A549 (cell line): ENCODE data around the gene ISM1. TPM values are rescaled to one million over a fixed set of nuclear protein-coding genes. Genes with fewer than 3 reads are reported as not detected.

Source experiments
- ATAC-seq, 2 experiments: fragments of 200-7000 bp in 1 of 2; fragments of >200 bp in 1 of 2; cut with Nextera tagmentation in 1 of 2; cut with Tn5 transposase in 1 of 2; 3 replicates each; pipeline versions ENCODE4 v1.8.0 to v1.9.1; 2018 to 2020; ENCODE audit warnings: mild to moderate bottlenecking in 1 of 2, moderate library complexity in 1 of 2
- CTCF ChIA-PET: fragments of 300-600 bp; sonication (Branson Sonifier 250); formaldehyde crosslinking; extraction: SDS; loops from one replicate; lab custom pipeline; 2021; ENCODE audit warnings: antibody characterized with exemption, inconsistent platforms; lab: Yijun Ruan, JAX
- POLR2A ChIA-PET: fragments of 350-600 bp; formaldehyde crosslinking; extraction: SDS; loops from one replicate; lab custom pipeline; 2021; ENCODE audit warnings: antibody characterized with exemption, inconsistent platforms; lab: Yijun Ruan, JAX
- DNase-seq, 2 experiments: peaks; one replicate each; pipeline versions ENCODE4 v3.0.0 to v3.0.0-alpha.2; 2011 to 2016; ENCODE audit warnings: low read depth in 1 of 2, low spot score in 1 of 2
- FAIRE-seq: peaks from 2 replicates; lab custom pipeline; 2011; peaks lifted over from hg19 to GRCh38; lab: Jason Lieb, UNC
- H3K27ac ChIP-seq, 2 experiments: fragments of >200 bp; sonication (Bioruptor Twin); formaldehyde crosslinking; 3 replicates each; pipeline ENCODE4 v1.5.1; 2016 to 2017
- H3K4me1 ChIP-seq: fragments of >200 bp; sonication (Bioruptor Twin); formaldehyde crosslinking; 3 replicates; pipeline ENCODE4 v1.6.1; 2016
- H3K4me2 ChIP-seq: fragments of >200 bp; sonication (Bioruptor Twin); formaldehyde crosslinking; 3 replicates; pipeline ENCODE4 v1.6.1; 2016
- H3K4me3 ChIP-seq: fragments of >200 bp; sonication (Bioruptor Twin); formaldehyde crosslinking; 3 replicates; pipeline ENCODE4 v1.5.1; 2016
- H3K9me3 ChIP-seq: fragments of >200 bp; sonication (Bioruptor Twin); formaldehyde crosslinking; 3 replicates; pipeline ENCODE4 v1.6.1; 2016
- ATOH8 ChIP-seq: fragments of 250-450 bp; sonication (Bioruptor Pico); IDR thresholded peaks from 2 replicates; pipeline ENCODE4 v1.5.0; 2020; ENCODE audit warnings: low read depth, mild to moderate bottlenecking, moderate library complexity
- EP300 ChIP-seq, 2 experiments: fragments of >200 bp; sonication (Bioruptor Twin); formaldehyde crosslinking; IDR thresholded peaks; 2 replicates in 1 of 2; 3 replicates in 1 of 2; pipeline ENCODE4 v1.6.1; 2016 to 2017
- FOSL2 ChIP-seq, 2 experiments: fragments of 450-650 bp in 1 of 2; fragments of >200 bp in 1 of 2; sonication (Bioruptor Twin) in 1 of 2; formaldehyde crosslinking; IDR thresholded peaks; 2 replicates each; pipeline versions ENCODE4 v1.5.0 to v1.6.1; 2016 to 2020; ENCODE audit warnings: mild to moderate bottlenecking in 1 of 2, moderate library complexity in 1 of 2
- GATA3 ChIP-seq: IDR thresholded peaks from 2 replicates; pipeline ENCODE4 v1.6.1; 2012; ENCODE audit warnings: borderline replicate concordance
- HEYL ChIP-seq: fragments of 250-450 bp; sonication (Bioruptor Pico); IDR thresholded peaks from 2 replicates; pipeline ENCODE4 v1.8.0; 2021; ENCODE audit warnings: mild to moderate bottlenecking, moderate library complexity
- HMGXB4 ChIP-seq: fragments of 250-450 bp; sonication (Bioruptor Pico); IDR thresholded peaks from 2 replicates; pipeline ENCODE4 v1.5.0; 2021; ENCODE audit warnings: mild to moderate bottlenecking, moderate library complexity, borderline replicate concordance
- HOXA7 ChIP-seq: fragments of 250-450 bp; sonication (Bioruptor Pico); IDR thresholded peaks from 2 replicates; pipeline ENCODE4 v1.5.0; 2020; ENCODE audit warnings: mild to moderate bottlenecking, moderate library complexity
- HOXB5 ChIP-seq: fragments of 250-450 bp; sonication (Bioruptor Pico); IDR thresholded peaks from 2 replicates; pipeline ENCODE4 v1.5.0; 2020; ENCODE audit warnings: mild to moderate bottlenecking, moderate library complexity
- JUN ChIP-seq, 2 experiments: fragments of >200 bp; sonication (Bioruptor Twin); formaldehyde crosslinking; IDR thresholded peaks; 2 replicates in 1 of 2; 3 replicates in 1 of 2; pipeline ENCODE4 v1.6.1; 2016 to 2017
- KDM1A ChIP-seq: fragments of 200-600 bp; sonication (generic); IDR thresholded peaks from 2 replicates; pipeline ENCODE4 v1.6.1; 2016; ENCODE audit warnings: low read depth, mild to moderate bottlenecking
- MAX ChIP-seq: IDR thresholded peaks from 2 replicates; pipeline ENCODE4 v1.6.1; 2012
- MAZ ChIP-seq: fragments of 150-350 bp; IDR thresholded peaks from 2 replicates; pipeline ENCODE4 v1.6.1; 2014; ENCODE audit warnings: antibody characterized with exemption, low read depth, low read length, borderline replicate concordance
- NR3C1 ChIP-seq: fragments of >200 bp; sonication (Bioruptor Twin); formaldehyde crosslinking; IDR thresholded peaks from 3 replicates; pipeline ENCODE4 v1.6.1; 2017
- RAD21 ChIP-seq, 2 experiments: fragments of >200 bp in 1 of 2; sonication (Bioruptor Twin) in 1 of 2; formaldehyde crosslinking in 1 of 2; IDR thresholded peaks in 1 of 2; conservative IDR thresholded peaks in 1 of 2; 2 replicates in 1 of 2; 3 replicates in 1 of 2; pipeline ENCODE4 v1.6.1; 2012 to 2018; ENCODE audit warnings: inconsistent platforms in 1 of 2
- RARB ChIP-seq: fragments of 250-450 bp; sonication (Bioruptor Pico); IDR thresholded peaks from 2 replicates; pipeline ENCODE4 v1.8.0; 2021; ENCODE audit warnings: mild to moderate bottlenecking, moderate library complexity
- REST ChIP-seq: fragments of 200-600 bp; sonication (generic); IDR thresholded peaks from 2 replicates; pipeline ENCODE4 v1.6.1; 2016; ENCODE audit warnings: antibody characterized with exemption, mild to moderate bottlenecking, moderate library complexity
- RNF2 ChIP-seq: fragments of 200-600 bp; sonication (generic); IDR thresholded peaks from 2 replicates; pipeline ENCODE4 v1.6.1; 2016; ENCODE audit warnings: low read depth, mild to moderate bottlenecking, antibody characterized with exemption, moderate library complexity, borderline replicate concordance
- SMC3 ChIP-seq: fragments of >200 bp; sonication (Bioruptor Twin); formaldehyde crosslinking; IDR thresholded peaks from 3 replicates; pipeline ENCODE4 v1.6.1; 2018; ENCODE audit warnings: inconsistent platforms
- USF2 ChIP-seq: fragments of 450-650 bp; IDR thresholded peaks from 2 replicates; pipeline ENCODE4 v1.6.1; 2014; ENCODE audit warnings: antibody characterized with exemption
- ZFP36 ChIP-seq: fragments of 450-650 bp; IDR thresholded peaks from 2 replicates; pipeline ENCODE4 v1.6.1; 2014; ENCODE audit warnings: borderline replicate concordance; ENCODE audit not compliant: partially characterized antibody
- WGBS: methylation state at CpG from one replicate; pipeline ENCODE4 v1.1.6; 2017; ENCODE audit errors: missing lambda C conversion rate; 5-methylcytosine and 5-hydroxymethylcytosine counted together
- polyA plus RNA-seq, 4 experiments: library from polyadenylated mRNA; depleted of rRNA in 3 of 4; stranded (reverse); fragments of >200 nt; fragmentation: RNase III in 1 of 4; extraction: RNeasy Plus Mini Kit Qiagen cat#74134 plus additional on column Dnase treatment in 1 of 4; gene quantifications; 2 replicates in 3 of 4; 3 replicates in 1 of 4; pipeline ENCODE4 v1.2.3, GENCODE V29; 2011 to 2017

The ISM1 gene
- polyA plus RNA-seq, 2 of the 4 experiments (the other 2 are of a cell fraction) = 0.18 to 0.39 TPM

GRCh38 chr20:13286607-13287006, 65.5 kb downstream of the ISM1 start (continued):
- TF ChIP-seq REST (no peak), KDM1A (no peak), ATOH8 (CRISPR knock-in tag) (no peak)

- H3K4me1 ChIP-seq = peaks cover 12% of the 10 kb centered on the region
- no peak overlapping the region for H3K4me2 ChIP-seq
- ATAC-seq (no peak), FAIRE-seq (no peak), DNase-seq (no peak)
- no peak overlapping the region for H3K4me3 ChIP-seq
- WGBS = 79% methylated on average over 12 of the region's 12 CpGs
- no peak overlapping the region for H3K27ac ChIP-seq
- CTCF ChIA-PET = interaction anchor here (0.6 to 1.4 kb wide), 6 partner anchors 14 to 305 kb away, joined by 3 to 5 read pairs (median 3); no protein-coding TSS in a partner anchor
- no peaks in the 10 kb centered on the region for H3K9me3 ChIP-seq
- POLR2A ChIA-PET = no interaction called here
- TF ChIP-seq RARB (CRISPR knock-in tag) (no peak), SMC3 (no peak), USF2 (no peak), RNF2 (no peak), HEYL (CRISPR knock-in tag) (no peak), EP300 (IDR thresholded peaks at IDR 0.05) (no peak), RAD21 (conservative IDR thresholded peaks at IDR 0.05 in 1 of 2, IDR thresholded peaks at IDR 0.05 in 1 of 2) (no peak), FOSL2 (IDR thresholded peaks at IDR 0.05) (no peak), FOSL2 (CRISPR knock-in tag; IDR thresholded peaks at IDR 0.05) (no peak), JUN (IDR thresholded peaks at IDR 0.05) (no peak)
Measured at GRCh38 chr20:13288357-13288756, 67.3 kb downstream of the ISM1 start.

- POLR2A ChIA-PET = no interaction called here
- H3K4me1 ChIP-seq = peaks cover 12% of the 10 kb centered on the region
- no peak overlapping the region for H3K4me3 ChIP-seq
- H3K9me3 ChIP-seq = no peaks in the 10 kb centered on the region
- WGBS = 91% methylated on average over 6 of the region's 6 CpGs
- ATAC-seq (no peak), FAIRE-seq (no peak), DNase-seq (no peak)
- TF ChIP-seq ZFP36 = no peak
- no peak for TF ChIP-seq SMC3
- TF ChIP-seq HOXA7 (CRISPR knock-in tag) = no peak
- no peak for TF ChIP-seq RNF2
- TF ChIP-seq NR3C1 = no peak
- no peak for TF ChIP-seq MAX
- no peak for TF ChIP-seq RARB (CRISPR knock-in tag)
- no peak for TF ChIP-seq HMGXB4 (CRISPR knock-in tag)
- no peak for TF ChIP-seq EP300 (IDR thresholded peaks at IDR 0.05)
- TF ChIP-seq MAZ = no peak
- TF ChIP-seq GATA3 = no peak
- TF ChIP-seq HOXB5 (CRISPR knock-in tag) = no peak
- no peak for TF ChIP-seq HEYL (CRISPR knock-in tag)
- no peak overlapping the region for H3K4me2 ChIP-seq
- CTCF ChIA-PET = interaction anchor here (0.9 to 1.2 kb wide), 3 partner anchors 13 to 35 kb away, joined by 3 to 5 read pairs (median 4); no protein-coding TSS in a partner anchor
- no peak overlapping the region for H3K27ac ChIP-seq
Measured at GRCh38 chr20:13289031-13289430, 68.0 kb downstream of the ISM1 start.
